ENCODE measurements around the gene TSHZ3. TPM values are rescaled to one million over a fixed set of nuclear protein-coding genes. Genes with fewer than 3 reads are reported as not detected.
A peak's percentile ranks its signal among the peaks of the same experiment; 100 is the strongest.

Gene TSHZ3
- polyA plus RNA-seq, 3 donors from 2014 or later: 0.74 to 3.5 (median 1.5) TPM

DNA sequence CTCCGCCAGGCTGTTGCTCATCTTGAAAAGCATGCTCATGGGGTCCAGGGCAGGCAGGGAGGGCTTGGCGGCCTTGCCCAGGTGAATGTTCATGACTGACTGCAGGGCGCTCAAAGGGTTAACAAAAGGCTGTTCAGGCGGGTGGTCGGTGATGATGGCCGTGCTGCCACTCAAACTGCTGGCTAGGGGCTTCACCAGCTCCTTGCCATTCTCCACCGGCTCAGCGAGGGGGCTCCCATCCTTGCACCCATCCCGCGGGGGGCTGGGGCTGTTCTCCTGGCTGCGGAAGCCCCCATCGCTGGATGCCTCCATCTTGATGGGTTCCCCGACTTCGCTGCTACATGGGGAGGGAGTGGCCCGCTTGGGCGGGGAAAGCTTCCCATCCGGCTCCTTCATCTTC lies 71.7 kb downstream of the TSHZ3 start:
- peaks cover 7 to 20% (median 10%) of the 10 kb centered on the region in 3 donors for H3K36me3 Mint-ChIP-seq
- H3K27ac Mint-ChIP-seq: no peak overlapping the region
- no peaks in the 10 kb centered on the region for H3K4me1 Mint-ChIP-seq
- H3K9me3 Mint-ChIP-seq: no peaks in the 10 kb centered on the region
- peaks cover 3 to 10% (median 3%) of the 10 kb centered on the region in 3 donors for H3K27me3 Mint-ChIP-seq (ENCODE audit: low read depth in 3 of 3)
- no peak overlapping the region for H3K4me3 Mint-ChIP-seq
- DNase-seq: no peak

DNA sequence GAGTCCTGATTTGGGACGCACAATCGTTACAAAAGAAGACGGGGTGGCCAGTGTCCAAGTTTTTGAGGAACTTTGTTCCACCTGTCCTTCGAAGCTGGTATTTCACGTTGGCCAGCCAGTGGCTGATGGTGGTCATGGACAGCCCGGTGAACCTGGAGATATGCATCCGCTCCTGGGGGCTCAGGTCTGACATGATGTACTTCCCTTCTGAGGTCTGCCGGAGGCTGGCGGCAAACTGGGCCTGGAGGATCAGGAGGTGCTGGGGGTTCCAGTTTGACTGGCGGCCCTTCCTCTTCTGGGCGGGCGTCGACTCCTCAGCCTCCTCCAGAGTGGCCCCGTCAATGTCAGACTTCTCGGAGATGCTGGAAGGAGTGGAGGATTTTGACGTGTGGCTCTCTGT lies 72.4 kb downstream of the TSHZ3 start:
- Mint-ChIP-seq H3K4me3 (no peak overlapping the region), H3K9me3 (no peaks in the 10 kb centered on the region), H3K27me3 (ENCODE audit: low read depth in 3 of 3) (peaks cover 3 to 10% (median 3%) of the 10 kb centered on the region in 3 donors), H3K36me3 (peaks cover 7 to 21% (median 10%) of the 10 kb centered on the region in 3 donors), H3K27ac (no peak overlapping the region), H3K4me1 (no peaks in the 10 kb centered on the region)
- no peak for DNase-seq

DNA sequence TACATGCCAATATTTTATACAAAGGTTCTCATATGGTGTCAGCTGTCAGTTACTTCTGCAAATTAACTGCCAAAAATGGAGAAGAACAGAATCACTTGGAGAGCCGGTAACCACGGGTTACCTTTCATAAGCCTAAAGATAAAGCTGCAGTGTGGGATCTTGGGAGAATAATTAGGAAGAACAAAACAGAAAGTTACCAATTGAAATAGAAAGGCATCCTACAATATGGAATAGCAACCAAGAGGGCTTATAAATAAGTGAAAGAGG lies 74.2 kb downstream of the TSHZ3 start:
- H3K9me3 Mint-ChIP-seq: no peaks in the 10 kb centered on the region
- no peaks in the 10 kb centered on the region for H3K4me1 Mint-ChIP-seq
- peaks cover 7 to 25% (median 10%) of the 10 kb centered on the region in 3 donors for H3K36me3 Mint-ChIP-seq
- H3K27ac Mint-ChIP-seq: no peak overlapping the region
- peaks cover 3 to 8% (median 3%) of the 10 kb centered on the region in 3 donors for H3K27me3 Mint-ChIP-seq (ENCODE audit: low read depth in 3 of 3)
- no peak overlapping the region for H3K4me3 Mint-ChIP-seq
- DNase-seq: no peak

DNA sequence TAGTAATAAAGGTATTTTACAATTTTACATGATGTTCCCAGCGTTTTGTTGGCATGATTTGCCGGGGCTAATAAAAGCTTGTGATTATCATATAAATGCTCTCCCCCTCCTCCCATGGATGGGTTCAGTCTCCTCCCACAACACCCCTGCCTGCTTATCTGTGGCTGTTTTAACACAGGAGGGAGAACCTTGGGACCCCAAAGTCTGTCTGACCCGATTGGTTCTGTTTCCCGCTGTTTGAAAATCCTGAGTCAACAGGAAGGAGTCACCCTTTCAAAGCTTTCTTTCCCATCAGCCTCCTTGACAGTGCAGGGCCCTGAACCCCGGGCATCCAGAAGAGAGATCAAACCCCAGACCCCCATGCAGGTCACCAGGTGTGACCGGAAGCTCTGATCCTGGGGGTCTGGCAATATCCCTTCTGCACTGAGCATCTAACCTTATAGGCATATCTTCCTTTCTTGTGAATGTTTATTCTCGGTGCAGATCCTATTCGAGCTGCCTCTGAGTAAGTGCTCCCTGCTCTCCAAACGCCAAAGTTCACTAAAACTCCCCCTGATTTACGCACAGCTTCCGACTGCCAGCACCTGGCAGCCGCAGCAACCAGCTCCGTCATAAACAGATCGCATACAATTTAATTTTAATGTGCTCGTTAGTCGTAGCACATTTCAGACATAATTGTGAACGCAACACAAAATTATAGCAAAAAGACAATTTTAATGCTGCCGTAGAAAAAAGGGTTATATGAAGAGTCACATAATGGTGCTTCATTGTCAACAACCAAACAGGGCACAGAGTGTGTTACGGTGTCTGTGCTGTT lies 74.8 kb downstream of the TSHZ3 start:
- no peaks in the 10 kb centered on the region for H3K9me3 Mint-ChIP-seq

DNA sequence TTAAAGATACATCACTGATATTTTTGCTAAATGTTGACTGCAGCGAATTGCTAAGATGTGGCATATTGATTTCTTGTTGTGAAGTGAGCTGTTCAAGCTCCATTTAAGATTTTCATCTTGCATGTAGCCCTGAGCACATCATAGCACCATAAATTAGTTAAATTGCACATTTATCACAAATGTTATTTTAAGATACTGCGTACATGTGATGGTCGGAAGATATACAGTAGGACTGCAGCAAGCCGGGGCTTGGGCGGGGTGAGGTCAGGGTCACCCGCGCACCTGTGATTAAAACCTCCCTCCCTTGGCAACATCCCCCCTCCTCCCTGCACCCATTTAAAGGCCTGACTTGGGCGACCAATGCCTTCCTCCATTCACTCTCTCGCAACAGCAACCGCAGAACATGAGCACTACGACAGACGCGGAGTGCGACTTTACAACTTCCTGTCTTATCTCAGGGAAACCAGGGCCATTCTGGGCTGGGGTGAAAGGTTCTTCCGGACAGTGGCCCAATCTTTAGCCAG lies 76.6 kb downstream of the TSHZ3 start:
- Mint-ChIP-seq H3K27ac (peak overlapping the region in 1 of 6 donors; percentile 24), H3K9me3 (no peaks in the 10 kb centered on the region), H3K36me3 (peaks cover 0 to 17% (median 0%) of the 10 kb centered on the region in 3 donors), H3K27me3 (ENCODE audit: low read depth in 3 of 3) (peaks cover 0 to 8% (median 0%) of the 10 kb centered on the region in 3 donors), H3K4me3 (no peak overlapping the region), H3K4me1 (no peaks in the 10 kb centered on the region)
- DNase-seq: no peak

More for the DNA sequence above, 74.8 kb downstream of the TSHZ3 start:
- H3K27me3 Mint-ChIP-seq (ENCODE audit: low read depth in 3 of 3): peaks cover 3 to 8% (median 3%) of the 10 kb centered on the region in 3 donors
- DNase-seq: no peak
- peaks cover 7 to 25% (median 10%) of the 10 kb centered on the region in 3 donors for H3K36me3 Mint-ChIP-seq
- no peak overlapping the region for H3K4me3 Mint-ChIP-seq
- no peak overlapping the region for H3K27ac Mint-ChIP-seq
- no peaks in the 10 kb centered on the region for H3K4me1 Mint-ChIP-seq

DNA sequence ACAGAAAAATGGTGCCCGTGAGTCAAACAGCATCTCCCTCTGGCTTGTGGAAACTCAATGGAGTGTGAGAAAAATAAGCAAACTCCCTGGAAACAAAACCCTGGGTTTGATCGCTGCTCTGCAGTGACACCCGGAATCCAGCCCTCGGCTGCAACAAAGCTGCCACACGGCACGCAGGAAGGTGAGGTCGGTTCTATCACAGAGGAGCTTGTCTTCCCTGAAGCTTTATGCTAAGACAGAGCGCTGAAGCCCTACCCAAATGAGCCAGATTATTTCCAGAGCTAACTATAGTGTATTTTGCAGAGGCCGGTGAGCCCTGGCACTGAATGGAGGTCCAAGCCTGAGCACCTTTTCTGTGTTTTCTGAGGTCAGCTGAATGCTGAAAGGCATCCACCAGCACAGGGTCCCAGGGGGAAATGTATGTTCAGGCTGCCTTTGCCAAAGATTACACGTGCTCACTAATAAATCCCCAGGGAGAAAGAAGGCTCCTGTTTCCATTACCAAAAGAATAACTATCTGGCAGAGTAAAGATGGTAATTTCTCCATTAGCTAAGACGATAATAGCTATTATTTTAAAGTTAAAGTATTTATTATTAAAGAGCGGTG lies 77.8 kb downstream of the TSHZ3 start:
- Mint-ChIP-seq H3K9me3 (no peaks in the 10 kb centered on the region), H3K4me3 (no peak overlapping the region), H3K36me3 (peaks cover 0 to 17% (median 0%) of the 10 kb centered on the region in 3 donors), H3K27ac (no peak overlapping the region), H3K27me3 (ENCODE audit: low read depth in 3 of 3) (peaks cover 0 to 7% (median 0%) of the 10 kb centered on the region in 3 donors), H3K4me1 (no peaks in the 10 kb centered on the region)
- DNase-seq: no peak

DNA sequence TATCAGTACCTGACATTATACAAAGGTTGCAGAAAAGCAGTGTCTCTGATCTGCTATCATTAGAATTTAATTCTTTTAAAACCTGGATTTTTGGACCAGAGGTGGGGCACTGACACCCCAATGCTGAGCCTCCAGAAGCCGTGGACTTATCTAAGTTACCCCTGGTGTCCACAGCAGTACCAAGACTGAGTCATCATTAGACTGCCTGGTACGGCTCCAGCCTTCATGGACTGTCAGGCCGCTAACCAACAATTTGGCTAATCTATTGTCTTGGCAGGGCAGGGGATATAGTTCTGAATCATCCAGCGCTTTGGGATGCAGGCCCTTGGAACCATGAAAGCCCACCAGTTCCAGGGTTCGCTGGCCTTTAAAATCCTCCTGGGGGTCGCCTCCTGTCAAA lies 78.3 kb downstream of the TSHZ3 start:
- no peak overlapping the region for H3K27ac Mint-ChIP-seq

DNA sequence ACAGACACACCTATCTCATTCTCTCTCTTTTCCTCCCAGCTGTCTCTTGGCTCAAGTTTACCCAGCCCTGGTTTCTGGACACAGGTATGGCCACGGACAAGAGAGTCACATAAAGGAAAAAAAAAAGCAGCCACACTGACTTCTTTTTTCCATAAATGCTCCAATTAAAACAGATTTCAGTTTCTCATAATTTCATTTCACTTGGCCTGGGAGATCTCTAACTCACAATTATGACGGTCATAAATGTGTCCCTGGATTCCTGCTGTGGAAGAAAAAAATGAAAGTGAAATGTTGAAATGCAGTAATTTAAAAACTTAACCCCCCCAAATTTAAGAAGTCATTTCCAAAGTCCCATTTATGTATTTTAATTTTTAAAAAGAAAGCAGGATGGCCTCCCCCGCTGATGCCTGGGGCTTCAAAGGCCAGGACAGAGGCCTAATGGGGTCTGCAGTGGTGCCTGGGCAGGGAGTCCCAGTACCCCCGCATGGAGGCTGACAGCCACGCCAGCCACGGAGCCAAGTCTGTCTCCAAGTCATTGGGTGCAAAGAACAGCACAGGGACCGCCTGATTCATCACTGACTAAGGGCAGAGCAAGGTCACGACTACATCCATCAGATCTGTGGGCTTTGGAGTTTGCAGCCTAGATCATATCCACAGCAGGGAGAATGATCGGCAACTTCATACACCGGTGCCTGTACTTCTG lies 79.7 kb downstream of the TSHZ3 start:
- H3K4me3 Mint-ChIP-seq: no peak overlapping the region
- H3K36me3 Mint-ChIP-seq: peaks cover 0 to 15% (median 0%) of the 10 kb centered on the region in 3 donors
- H3K9me3 Mint-ChIP-seq: no peaks in the 10 kb centered on the region
- peaks cover 0 to 5% (median 0%) of the 10 kb centered on the region in 3 donors for H3K27me3 Mint-ChIP-seq (ENCODE audit: low read depth in 3 of 3)
- H3K4me1 Mint-ChIP-seq: no peaks in the 10 kb centered on the region
- no peak for DNase-seq
- H3K27ac Mint-ChIP-seq: no peak overlapping the region

More for the DNA sequence above, 78.3 kb downstream of the TSHZ3 start:
- H3K27me3 Mint-ChIP-seq (ENCODE audit: low read depth in 3 of 3): peaks cover 0 to 7% (median 0%) of the 10 kb centered on the region in 3 donors
- no peak overlapping the region for H3K4me3 Mint-ChIP-seq
- peaks cover 0 to 17% (median 0%) of the 10 kb centered on the region in 3 donors for H3K36me3 Mint-ChIP-seq
- no peaks in the 10 kb centered on the region for H3K4me1 Mint-ChIP-seq
- H3K9me3 Mint-ChIP-seq: no peaks in the 10 kb centered on the region
- DNase-seq: no peak

DNA sequence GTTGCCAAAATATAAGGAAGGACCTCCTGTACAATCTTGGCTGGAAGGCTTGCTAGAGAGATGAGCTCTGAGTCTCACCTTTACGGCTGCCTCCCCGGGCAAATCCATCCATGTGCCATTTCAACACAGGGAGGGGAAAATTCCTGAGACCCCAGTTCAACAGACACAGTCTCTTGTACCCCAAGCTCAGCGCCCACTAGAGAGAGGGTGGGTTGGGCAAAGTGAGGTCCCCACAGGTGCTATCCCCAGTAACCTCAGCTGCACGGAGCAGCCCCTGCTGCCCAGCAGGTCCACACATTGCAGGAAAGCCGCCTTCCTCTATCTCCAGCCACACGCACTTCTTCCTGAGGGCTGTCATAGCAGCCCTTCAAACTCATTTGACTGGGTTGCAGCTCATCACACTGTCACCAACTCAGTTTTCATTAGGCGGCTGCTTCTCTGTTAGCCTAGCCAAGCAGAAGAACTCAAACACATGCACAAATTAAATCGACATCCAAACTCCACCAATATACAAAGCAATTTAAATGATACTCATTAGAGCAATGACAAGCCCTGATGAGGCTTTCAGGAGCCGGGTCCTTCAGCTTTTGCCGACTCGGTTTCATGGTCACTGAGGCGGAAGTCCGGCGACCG lies 80.4 kb downstream of the TSHZ3 start:
- no peak overlapping the region for H3K4me3 Mint-ChIP-seq
- no peaks in the 10 kb centered on the region for H3K9me3 Mint-ChIP-seq
- H3K36me3 Mint-ChIP-seq: peaks cover 0 to 10% (median 0%) of the 10 kb centered on the region in 3 donors
- no peaks in the 10 kb centered on the region for H3K4me1 Mint-ChIP-seq
- H3K27me3 Mint-ChIP-seq (ENCODE audit: low read depth in 3 of 3): peaks cover 0 to 3% (median under 1%) of the 10 kb centered on the region in 3 donors
- no peak overlapping the region for H3K27ac Mint-ChIP-seq
- DNase-seq: no peak

DNA sequence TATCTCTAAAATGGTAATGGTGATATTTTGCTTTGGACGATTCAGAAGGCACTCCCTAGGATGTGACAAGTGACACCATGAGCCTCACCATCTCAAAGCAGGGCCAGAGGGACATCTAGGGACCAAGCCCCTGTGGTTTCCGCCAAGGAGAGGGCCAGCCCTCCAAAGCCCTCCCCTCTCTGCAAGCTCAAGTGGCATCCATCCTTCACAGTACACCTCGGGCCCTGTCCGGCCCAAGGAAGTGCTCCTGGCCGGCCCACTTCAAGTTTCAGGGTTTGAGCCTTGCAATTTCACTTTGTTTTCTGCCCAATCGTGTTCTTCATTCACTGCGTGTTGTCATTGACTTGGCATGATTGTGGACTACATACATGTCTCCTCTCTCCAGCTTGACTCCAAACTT lies 82.5 kb downstream of the TSHZ3 start:
- Mint-ChIP-seq H3K9me3 (no peaks in the 10 kb centered on the region), H3K27me3 (ENCODE audit: low read depth in 3 of 3) (peaks cover 2 to 5% (median 3%) of the 10 kb centered on the region in 3 donors), H3K4me3 (no peak overlapping the region), H3K36me3 (peaks cover 0 to 4% (median 0%) of the 10 kb centered on the region in 3 donors), H3K4me1 (peaks cover 0 to under 1% of the 10 kb centered on the region in 2 donors), H3K27ac (no peak overlapping the region)
- no peak for DNase-seq

DNA sequence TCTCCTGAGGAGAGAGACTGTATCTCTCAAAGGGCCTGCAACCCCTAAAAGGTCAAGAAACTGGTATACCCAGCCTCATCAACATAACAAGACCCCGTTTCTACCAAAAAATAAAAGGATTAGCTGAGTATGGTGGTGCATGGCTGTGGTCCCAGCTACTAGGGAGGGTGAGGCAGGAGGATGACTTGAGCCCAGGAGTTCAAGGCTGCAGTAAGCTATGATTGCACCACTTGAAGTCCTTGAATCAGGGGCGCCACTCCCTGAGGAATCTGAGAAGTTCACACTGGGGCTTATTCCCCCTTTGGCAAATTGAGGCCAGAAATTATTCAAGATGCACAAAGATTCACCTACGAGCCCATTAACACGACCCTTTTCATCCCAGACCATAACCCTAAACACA lies 83.0 kb downstream of the TSHZ3 start:
- H3K27ac Mint-ChIP-seq: no peak overlapping the region
- H3K9me3 Mint-ChIP-seq: no peaks in the 10 kb centered on the region
- H3K36me3 Mint-ChIP-seq: peaks cover 0 to under 1% (median 0%) of the 10 kb centered on the region in 3 donors
- H3K27me3 Mint-ChIP-seq (ENCODE audit: low read depth in 3 of 3): peaks cover 2 to 5% (median 3%) of the 10 kb centered on the region in 3 donors
- no peak overlapping the region for H3K4me3 Mint-ChIP-seq
- no peak for DNase-seq
- peaks cover 0 to 3% of the 10 kb centered on the region in 2 donors for H3K4me1 Mint-ChIP-seq

DNA sequence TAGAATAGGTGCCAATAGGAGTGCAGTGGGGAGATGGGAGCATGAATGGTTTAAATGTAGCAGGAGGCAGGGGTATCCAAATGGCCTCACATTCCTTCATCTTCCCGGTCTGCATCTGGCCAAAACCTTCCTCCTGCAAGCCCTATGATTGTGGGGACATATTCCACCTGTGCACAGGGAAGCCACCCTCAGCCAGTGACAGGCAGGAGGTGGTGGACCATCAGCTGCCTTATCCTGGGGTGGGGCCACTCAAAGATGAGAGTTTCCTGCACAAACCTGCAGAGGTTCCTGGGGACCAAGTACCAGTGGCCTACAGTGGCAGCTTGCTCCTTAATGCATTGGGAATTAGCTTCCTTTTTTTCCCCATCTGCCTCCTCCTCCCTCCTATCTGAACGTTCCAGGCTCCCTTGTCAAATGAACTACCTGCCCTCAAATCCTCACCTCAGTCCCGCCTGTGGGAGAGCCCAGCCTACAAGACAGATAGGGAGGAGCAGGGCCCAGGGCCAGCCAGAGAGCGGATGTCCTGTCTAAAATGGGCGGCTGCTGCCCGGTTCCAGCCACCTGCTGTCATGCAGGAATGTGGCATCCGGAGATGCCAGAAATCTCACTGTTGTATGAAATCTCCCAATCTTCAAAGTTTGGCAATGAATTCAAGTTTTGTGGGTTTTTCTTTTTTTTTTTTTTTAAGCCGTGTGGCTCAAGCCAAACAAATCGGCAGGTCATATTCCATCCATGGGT lies 85.0 kb downstream of the TSHZ3 start:
- no peak overlapping the region for H3K4me3 Mint-ChIP-seq
- H3K9me3 Mint-ChIP-seq: no peaks in the 10 kb centered on the region
- H3K36me3 Mint-ChIP-seq: no peaks in the 10 kb centered on the region
- H3K27me3 Mint-ChIP-seq (ENCODE audit: low read depth in 3 of 3): peaks cover 3 to 5% (median 3%) of the 10 kb centered on the region in 3 donors
- peak overlapping the region in 1 of 6 donors; percentile 46 for H3K27ac Mint-ChIP-seq
- DNase-seq: no peak
- H3K4me1 Mint-ChIP-seq: peaks cover 0 to 3% of the 10 kb centered on the region in 2 donors

DNA sequence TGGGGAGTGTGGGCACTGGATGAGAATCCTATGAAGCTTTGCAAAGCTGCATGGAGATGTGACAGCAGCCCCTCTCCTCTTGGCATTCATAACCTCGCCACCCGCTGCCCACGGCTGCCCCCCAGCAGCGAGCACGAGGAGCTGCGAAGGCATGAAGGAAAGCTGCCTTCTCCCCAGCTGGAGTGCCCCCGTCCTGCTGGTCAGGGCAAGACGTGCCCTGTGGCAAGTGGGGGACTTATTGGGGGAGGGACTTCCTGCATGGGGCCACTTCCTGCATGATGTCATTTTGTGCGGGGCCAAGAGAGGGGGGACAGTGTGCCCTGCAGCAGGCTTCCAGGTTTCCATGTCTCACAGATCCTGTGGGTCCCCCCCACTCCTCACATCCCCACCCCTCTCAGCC lies 85.9 kb downstream of the TSHZ3 start:
- Mint-ChIP-seq H3K27ac (no peak overlapping the region), H3K4me1 (peaks cover 0 to 3% of the 10 kb centered on the region in 2 donors), H3K27me3 (ENCODE audit: low read depth in 3 of 3) (peaks cover 3 to 5% (median 3%) of the 10 kb centered on the region in 3 donors), H3K36me3 (no peaks in the 10 kb centered on the region), H3K9me3 (no peaks in the 10 kb centered on the region), H3K4me3 (no peak overlapping the region)
- no peak for DNase-seq

Measured in immature natural killer cell (primary cell).